CD4-positive, alpha-beta T cell treated with Interleukin-1 beta for 1 hour (primary cell): Measurements from ENCODE around the gene MIOS.
"Not testable (repeated sequence)": the region's sequence is repeated elsewhere in the genome, so short reads cannot be mapped to it uniquely, and the experiment has no call there.

ENCODE experiments used
- DNase-seq, 2 donors: peaks; one replicate each; pipeline ENCODE4 v3.0.0-alpha.2; 2020 to 2022

Gene MIOS

DNA sequence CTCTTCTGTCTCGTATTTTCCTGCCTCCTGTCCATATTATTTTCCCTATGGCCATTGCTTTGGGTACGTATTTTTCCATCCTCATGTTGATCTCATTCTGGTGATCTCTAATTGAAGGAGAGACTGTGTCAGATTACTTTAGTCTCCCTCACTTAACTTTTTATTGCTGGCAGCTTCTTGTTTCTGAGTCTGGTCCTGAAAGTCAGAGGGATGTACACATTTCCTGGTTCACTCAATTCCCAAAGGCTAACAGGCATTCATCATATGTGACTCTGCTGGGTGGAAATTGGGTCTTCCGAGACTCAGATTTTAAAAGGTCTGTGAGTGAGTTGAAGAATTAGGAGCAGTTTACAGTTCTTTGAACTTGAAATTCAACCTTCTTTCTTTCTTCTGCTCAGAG is 84.8 kb downstream of the MIOS start:
- no peak for DNase-seq

DNA sequence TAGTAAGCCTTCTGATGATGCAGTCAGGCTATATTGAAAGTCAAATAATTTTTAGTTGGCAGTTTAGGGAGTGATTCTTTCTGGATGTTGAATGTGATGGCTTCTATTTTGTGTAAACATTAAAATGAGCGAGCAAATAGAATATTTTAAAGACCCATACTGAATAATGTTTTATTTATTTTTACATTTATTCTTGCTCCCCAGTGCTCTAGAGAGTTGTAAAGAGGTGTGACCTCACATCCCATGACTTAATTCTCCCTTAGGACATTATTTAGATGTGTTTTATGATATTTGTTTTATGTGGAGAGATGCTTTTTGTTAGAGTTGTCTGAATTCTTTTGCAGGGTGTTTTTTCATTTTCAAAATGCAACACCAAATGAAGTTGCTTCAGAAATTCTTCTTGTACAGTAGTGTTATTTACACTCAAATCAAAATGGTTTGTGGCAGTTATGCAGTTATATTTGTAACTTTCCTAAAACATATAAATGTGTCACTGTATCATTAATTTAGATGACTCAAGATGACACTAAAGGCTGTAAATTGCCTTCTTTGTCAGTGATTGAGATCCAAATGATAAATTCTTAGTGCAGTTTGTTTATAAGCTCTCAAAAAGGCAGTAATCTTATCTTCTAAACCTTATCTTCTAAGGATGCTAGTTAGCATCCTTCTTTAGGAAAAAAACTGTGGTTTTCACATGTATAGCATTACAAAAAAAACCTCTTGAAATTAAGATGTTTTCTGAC is 86.3 kb downstream of the MIOS start:
- no peak for DNase-seq

DNA sequence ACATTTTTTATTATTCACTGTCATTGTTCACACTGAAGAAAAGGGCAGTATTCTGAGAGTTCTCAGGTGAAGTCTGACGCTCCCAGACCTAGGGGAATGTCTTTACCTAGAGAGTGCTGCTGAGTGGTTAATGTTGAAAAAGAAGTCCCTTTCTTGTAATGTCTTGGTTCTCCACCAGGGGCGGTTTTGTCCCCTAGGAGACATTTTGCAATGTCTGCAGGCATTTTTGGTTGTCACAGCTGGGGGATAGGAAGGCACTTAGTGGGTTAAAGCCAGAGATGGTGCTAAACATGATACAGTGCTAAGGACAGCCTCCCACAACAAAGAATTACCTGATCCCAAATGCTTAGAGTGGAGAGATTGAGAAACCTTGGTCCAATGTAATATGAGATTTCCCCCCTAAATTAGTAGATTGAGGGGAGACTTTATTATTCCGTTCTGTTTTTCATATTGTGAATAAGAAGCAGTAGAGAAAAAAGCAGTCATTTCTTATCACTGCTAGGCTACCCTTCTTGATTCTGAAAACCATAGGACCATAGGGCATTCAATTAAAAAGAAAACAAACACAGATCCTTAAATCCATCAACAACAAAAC is 87.0 kb downstream of the MIOS start:
- DNase-seq: peak; percentile 6 to 42

DNA sequence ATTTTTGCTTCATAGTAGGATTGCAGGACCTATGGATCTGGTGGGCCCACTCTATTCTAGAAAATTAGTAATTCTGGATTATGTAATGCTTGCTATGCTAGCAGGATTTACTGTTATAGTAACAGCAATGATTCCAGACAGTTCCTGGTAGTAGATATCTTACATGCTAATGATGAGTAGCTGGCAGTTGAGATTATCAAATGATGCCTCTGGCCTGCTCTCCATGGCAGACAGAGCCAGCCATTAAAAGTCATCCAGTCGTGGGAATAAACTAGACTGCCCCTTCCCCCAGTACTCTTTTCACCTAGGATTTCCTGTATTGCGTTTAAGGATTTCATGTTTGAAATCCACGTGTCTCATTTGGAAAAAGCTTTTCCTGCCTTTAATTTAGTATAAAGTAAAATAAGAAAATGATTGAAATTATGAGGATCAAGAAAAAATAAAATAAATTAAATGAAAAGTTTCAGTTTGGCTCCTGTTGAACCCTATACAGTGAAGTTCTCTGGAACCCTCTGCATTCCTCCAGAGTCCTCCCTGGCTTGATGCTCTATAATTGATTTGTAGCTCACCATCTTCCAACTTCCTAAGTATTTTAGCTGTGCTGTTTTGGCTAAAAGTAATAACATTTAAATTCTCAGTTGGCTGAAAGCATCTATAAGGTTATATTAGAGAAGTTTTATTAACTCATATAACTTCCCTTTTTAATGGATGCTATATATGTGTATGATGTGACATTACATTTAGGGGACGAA is 88.5 kb downstream of the MIOS start:
- DNase-seq: no peak

DNA sequence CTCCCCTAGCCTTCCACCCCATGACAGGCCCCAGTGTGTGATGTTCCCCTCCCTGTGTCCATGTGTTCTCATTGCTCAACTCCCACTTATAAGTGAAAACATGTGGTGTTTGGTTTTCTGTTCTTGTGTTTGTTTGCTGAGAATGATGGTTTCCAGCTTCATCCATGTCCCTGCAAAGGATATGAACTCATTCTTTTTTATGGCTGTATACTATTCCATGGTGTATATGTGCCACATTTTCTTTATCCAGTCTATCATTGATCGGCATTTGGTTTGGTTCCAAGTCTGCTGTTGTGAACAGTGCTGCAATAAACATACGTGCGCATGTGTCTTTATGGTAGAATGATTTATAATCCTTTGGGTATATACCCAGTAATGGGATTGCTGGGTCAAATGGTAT is 89.8 kb downstream of the MIOS start:
- not testable (repeated sequence) for DNase-seq
